Esophagus muscularis mucosa (tissue), 4 donors: Measurements from ENCODE around the gene SEPTIN8. TPM values are rescaled to one million over a fixed set of nuclear protein-coding genes. Genes with fewer than 3 reads are reported as not detected.

Source experiments
- DNase-seq: peaks from one replicate; pipeline ENCODE4 v3.0.0-alpha.2; 2017; ENCODE audit errors: extremely low spot score
- H3K27ac ChIP-seq, 4 donors: fragments of 200-600 bp; sonication (generic); replicated peaks in 1 of 4; 1 replicate in 3 of 4; 2 replicates in 1 of 4; pipeline ENCODE4 v1.5.1; 2016 to 2019; ENCODE audit warnings: mild to moderate bottlenecking in 1 of 4
- H3K27me3 ChIP-seq, 4 donors: fragments of 200-600 bp; sonication (generic); one replicate each; pipeline versions ENCODE4 v1.5.1 to v1.6.0; 2016 to 2019
- H3K36me3 ChIP-seq, 4 donors: fragments of 200-600 bp; sonication (generic); one replicate each; pipeline ENCODE4 v1.5.1; 2016 to 2019
- H3K4me1 ChIP-seq, 4 donors: fragments of 200-600 bp; sonication (generic); one replicate each; pipeline ENCODE4 v1.5.1; 2016 to 2019
- H3K4me3 ChIP-seq, 4 donors: fragments of 200-600 bp; sonication (generic); 1 replicate in 2 of 4; 2 replicates in 2 of 4; pipeline ENCODE4 v1.5.1; 2016 to 2019; ENCODE audit warnings: mild to moderate bottlenecking in 4 of 4, moderate library complexity in 1 of 4
- H3K9me3 ChIP-seq, 4 donors: fragments of 200-600 bp; sonication (generic); 1 replicate in 3 of 4; 2 replicates in 1 of 4; pipeline ENCODE4 v1.5.1; 2016 to 2019
- EP300 ChIP-seq: sonication (generic); formaldehyde crosslinking; IDR thresholded peaks from one replicate; pipeline ENCODE4 v1.6.1; 2017; ENCODE audit warnings: antibody characterized with exemption
- POLR2A ChIP-seq: fragments of 450-650 bp; IDR thresholded peaks from one replicate; pipeline ENCODE4 v1.6.1; 2017; ENCODE audit warnings: antibody characterized with exemption, moderate library complexity, mild to moderate bottlenecking, low read depth
- POLR2AphosphoS5 ChIP-seq, 2 donors: sonication (generic); formaldehyde crosslinking; IDR thresholded peaks; one replicate each; pipeline ENCODE4 v1.6.1; 2017; ENCODE audit warnings: antibody characterized with exemption in 2 of 2
- whole genome bisulfite sequencing: methylation state at CpG from one replicate; pipeline ENCODE4 v1.1.5; 2018; 5-methylcytosine and 5-hydroxymethylcytosine counted together
- intact Hi-C: fragments of 100-400 bp; cut with DNase I; formaldehyde crosslinking; loops from one replicate; pipeline ENCODE4 v1.15.1; 2023
- total RNA-seq, 4 donors: library from RNA; depleted of rRNA; stranded (reverse); fragments of >200 nt; gene quantifications; one replicate each; pipeline versions ENCODE4 v1.1.0 to v1.2.1, GENCODE V29; 2016
- TF ChIP-seq, protein P1 (sequence below), 3 experiments: fragments of 200-600 bp in 2 of 3; fragments of 450-650 bp in 1 of 3; sonication (generic) in 2 of 3; IDR thresholded peaks; one replicate each; pipeline ENCODE4 v1.5.1; 2017 to 2019; ENCODE audit warnings: antibody characterized with exemption in 3 of 3, mild to moderate bottlenecking in 2 of 3, moderate library complexity in 1 of 3

Gene SEPTIN8
- total RNA-seq, 4 donors from 2014 or later, result 26.7 to 42.8 (median 36.9) TPM

DNA sequence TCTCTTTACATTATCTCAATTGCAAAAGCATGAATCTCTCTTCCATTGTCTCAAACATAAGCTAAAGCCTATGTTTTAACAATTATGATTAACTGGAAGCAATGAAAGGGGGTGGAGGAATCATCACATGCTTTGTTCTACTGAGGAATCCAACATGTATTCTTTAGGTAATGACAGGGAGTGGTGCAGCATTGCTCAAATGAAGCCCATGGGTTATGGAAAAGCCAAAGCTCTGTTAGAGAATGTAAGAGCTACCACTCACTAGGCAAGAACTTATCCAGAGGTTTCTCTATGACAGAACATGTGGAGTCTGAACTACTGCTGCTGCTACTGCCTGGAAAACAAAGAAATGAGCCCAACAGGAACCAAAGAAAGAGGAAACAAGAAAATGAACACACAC is 68.4 kb downstream of the SEPTIN8 start:
- H3K36me3 ChIP-seq, result peaks cover 0 to 17% (median 6%) of the 10 kb centered on the region in 4 donors
- intact Hi-C loops, result no loop called here

DNA sequence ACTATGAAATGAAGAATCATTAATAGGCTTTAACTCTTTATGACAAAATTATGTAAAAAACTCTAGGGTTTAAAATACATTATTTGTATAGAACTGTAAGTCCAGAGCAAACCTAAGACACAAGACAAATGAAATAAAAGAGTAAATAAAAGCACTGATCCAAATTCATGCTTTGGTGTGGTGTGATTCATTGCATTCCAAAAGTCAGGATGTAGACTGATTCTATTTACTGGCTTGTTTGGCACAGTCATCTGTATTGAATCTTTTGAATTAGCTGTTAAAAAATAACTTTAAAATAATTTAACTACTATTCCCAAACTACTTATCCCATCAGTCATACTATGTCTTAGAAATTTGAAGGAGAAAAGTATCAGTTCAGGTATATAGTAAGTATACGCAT is 72.2 kb downstream of the SEPTIN8 start:
- no peak for TF ChIP-seq POLR2A
- no peak for TF ChIP-seq POLR2AphosphoS5 (IDR thresholded peaks at IDR 0.05)
- TF ChIP-seq, protein P1, sequence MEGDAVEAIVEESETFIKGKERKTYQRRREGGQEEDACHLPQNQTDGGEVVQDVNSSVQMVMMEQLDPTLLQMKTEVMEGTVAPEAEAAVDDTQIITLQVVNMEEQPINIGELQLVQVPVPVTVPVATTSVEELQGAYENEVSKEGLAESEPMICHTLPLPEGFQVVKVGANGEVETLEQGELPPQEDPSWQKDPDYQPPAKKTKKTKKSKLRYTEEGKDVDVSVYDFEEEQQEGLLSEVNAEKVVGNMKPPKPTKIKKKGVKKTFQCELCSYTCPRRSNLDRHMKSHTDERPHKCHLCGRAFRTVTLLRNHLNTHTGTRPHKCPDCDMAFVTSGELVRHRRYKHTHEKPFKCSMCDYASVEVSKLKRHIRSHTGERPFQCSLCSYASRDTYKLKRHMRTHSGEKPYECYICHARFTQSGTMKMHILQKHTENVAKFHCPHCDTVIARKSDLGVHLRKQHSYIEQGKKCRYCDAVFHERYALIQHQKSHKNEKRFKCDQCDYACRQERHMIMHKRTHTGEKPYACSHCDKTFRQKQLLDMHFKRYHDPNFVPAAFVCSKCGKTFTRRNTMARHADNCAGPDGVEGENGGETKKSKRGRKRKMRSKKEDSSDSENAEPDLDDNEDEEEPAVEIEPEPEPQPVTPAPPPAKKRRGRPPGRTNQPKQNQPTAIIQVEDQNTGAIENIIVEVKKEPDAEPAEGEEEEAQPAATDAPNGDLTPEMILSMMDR (IDR thresholded peaks at IDR 0.05), result no peak
- TF ChIP-seq EP300, result no peak
- no peaks in the 10 kb centered on the region for H3K4me1 ChIP-seq
- intact Hi-C loops, result no loop called here
- no peak overlapping the region for H3K27ac ChIP-seq
- no peaks in the 10 kb centered on the region for H3K9me3 ChIP-seq
- H3K27me3 ChIP-seq, result no peaks in the 10 kb centered on the region
- WGBS, result 96% methylated on average over 1 of the region's 1 CpG
- no peak for DNase-seq
- peaks cover 9 to 43% (median 22%) of the 10 kb centered on the region in 4 donors for H3K36me3 ChIP-seq
- no peak overlapping the region for H3K4me3 ChIP-seq

More for the DNA sequence above, 68.4 kb downstream of the SEPTIN8 start:
- Histone ChIP-seq H3K9me3 (no peaks in the 10 kb centered on the region), H3K27me3 (no peaks in the 10 kb centered on the region), H3K27ac (no peak overlapping the region), H3K4me3 (no peak overlapping the region), H3K4me1 (no peaks in the 10 kb centered on the region)
- no peak for DNase-seq
- TF ChIP-seq POLR2AphosphoS5 (IDR thresholded peaks at IDR 0.05) (no peak), EP300 (no peak), POLR2A (no peak)
- TF ChIP-seq, protein P1 (IDR thresholded peaks at IDR 0.05), result no peak

Other genes with a start within 250 kb of the SEPTIN8 start
- not detected for gene IL5, start 233.7 kb downstream of the SEPTIN8 start, total RNA-seq
- 10 to 100 TPM; 24.0 to 39.9 (median 29.3) TPM for gene RAD50, start 220.3 kb downstream of the SEPTIN8 start, total RNA-seq
- not detected for gene IL13, start 119.1 kb downstream of the SEPTIN8 start, total RNA-seq
- not detected for gene IL4, start 103.2 kb downstream of the SEPTIN8 start, total RNA-seq
- 1 to 10 TPM; 5.5 to 9.6 (median 8.3) TPM for gene KIF3A, start 39.7 kb downstream of the SEPTIN8 start, total RNA-seq
- under 1 TPM in 1 of 4 donors, not detected in 3; 0.39 TPM for gene CCNI2, start 29.8 kb downstream of the SEPTIN8 start, total RNA-seq
- gene SOWAHA, start 36.1 kb upstream of the SEPTIN8 start, total RNA-seq, result under 1 TPM; 0.06 to 0.83 (median 0.15) TPM
- gene SHROOM1, start 53.4 kb upstream of the SEPTIN8 start, total RNA-seq, result 10 to 100 TPM in 3 of 4 donors, 1 to 10 TPM in 1; 4.5 to 21.2 (median 13.1) TPM
- 1 to 10 TPM in 1 of 4 donors, under 1 TPM in 2, not detected in 1; under 0.01 to 1.4 (median 0.23) TPM for gene GDF9, start 89.2 kb upstream of the SEPTIN8 start, total RNA-seq
- 100 to 1,000 TPM; 113 to 184 (median 126) TPM for gene UQCRQ, start 89.4 kb upstream of the SEPTIN8 start, total RNA-seq
- 1 to 10 TPM in 1 of 4 donors, under 1 TPM in 2, not detected in 1; 0.23 to 1.2 (median 0.26) TPM for gene LEAP2, start 96.4 kb upstream of the SEPTIN8 start, total RNA-seq
- gene AFF4, start 186.4 kb upstream of the SEPTIN8 start, total RNA-seq, result 10 to 100 TPM; 56.1 to 74.1 (median 63.0) TPM
- gene ZCCHC10, start 249.3 kb upstream of the SEPTIN8 start, total RNA-seq, result 10 to 100 TPM in 2 of 4 donors, 1 to 10 TPM in 2; 8.6 to 40.8 (median 13.1) TPM